Natural killer cell treated with Interleukin-12 subunit alpha and Interleukin-12 subunit beta and Interleukin-15 and Interleukin-18, amount 100 ng/mL, for 72 hours (primary cell): ENCODE data around the gene UTP4. TPM values are rescaled to one million over a fixed set of nuclear protein-coding genes. Genes with fewer than 3 reads are reported as not detected.
"Not testable (repeated sequence)": the region's sequence is repeated elsewhere in the genome, so short reads cannot be mapped to it uniquely, and the experiment has no call there.

ENCODE experiments used
- ATAC-seq, 2 donors: fragments of 150-1000 bp; cut with Tn5 transposase in 1 of 2; sonication (Bioruptor Pico), chemical (Tn5 transposase) in 1 of 2; 2 replicates each; pipeline ENCODE4 v1.10.0; 2021
- DNase-seq: peaks from one replicate; pipeline ENCODE4 v3.0.0; 2022; ENCODE audit warnings: low spot score
- H3K27ac Mint-ChIP-seq, 2 donors: 1 replicate in 1 of 2; 2 replicates in 1 of 2; pipeline ENCODE4 v1.8.0; 2022; ENCODE audit warnings: mixed read lengths in 2 of 2, mild to moderate bottlenecking in 1 of 2, moderate library complexity in 1 of 2
- H3K27me3 Mint-ChIP-seq, 2 donors: 1 replicate in 1 of 2; 2 replicates in 1 of 2; pipeline ENCODE4 v1.8.0; 2022; ENCODE audit warnings: mixed read lengths in 2 of 2
- H3K36me3 Mint-ChIP-seq: one replicate; pipeline ENCODE4 v1.8.0; 2022; ENCODE audit warnings: mixed read lengths
- H3K4me1 Mint-ChIP-seq, 2 donors: 1 replicate in 1 of 2; 2 replicates in 1 of 2; pipeline ENCODE4 v1.8.0; 2022; ENCODE audit warnings: low read depth in 2 of 2, mixed read lengths in 2 of 2, mild to moderate bottlenecking in 1 of 2
- H3K4me3 Mint-ChIP-seq: one replicate; pipeline ENCODE4 v1.8.0; 2022; ENCODE audit warnings: mixed read lengths
- H3K9me3 Mint-ChIP-seq: 2 replicates; pipeline ENCODE4 v1.8.0; 2022; ENCODE audit warnings: mixed read lengths
- total RNA-seq, 2 donors: library from RNA; stranded (reverse); gene quantifications; one replicate each; pipeline ENCODE4 v1.2.3, GENCODE V29; 2022

UTP4 gene
- total RNA-seq, 2 donors from 2014 or later: 72.9 to 92.0 TPM

DNA sequence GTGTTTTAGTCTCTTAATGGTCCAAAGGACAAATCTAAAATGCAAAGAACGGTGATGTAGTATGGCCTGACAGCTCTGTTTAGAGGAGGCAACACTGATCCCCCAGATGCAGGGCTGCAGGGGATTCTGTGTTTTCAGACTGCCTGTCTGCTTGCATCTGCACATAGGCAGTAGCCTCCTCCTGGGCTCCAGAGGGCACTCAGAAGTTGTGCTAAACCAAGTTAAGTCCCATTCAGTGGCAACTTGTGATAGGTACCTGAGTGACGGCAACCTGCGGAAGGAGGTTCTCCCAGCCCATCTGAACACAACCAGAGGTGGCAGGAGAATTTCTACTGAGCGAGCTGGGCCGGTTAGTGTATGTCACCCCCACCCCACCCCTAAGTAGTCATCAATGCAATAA lies 17.1 kb upstream of the UTP4 start:
- no peak overlapping the region for H3K27ac Mint-ChIP-seq
- no peaks in the 10 kb centered on the region for H3K27me3 Mint-ChIP-seq
- H3K36me3 Mint-ChIP-seq: no peaks in the 10 kb centered on the region
- H3K4me1 Mint-ChIP-seq: peaks cover 0 to 3% of the 10 kb centered on the region in 2 donors
- no peak overlapping the region for H3K4me3 Mint-ChIP-seq
- ATAC-seq (no peak), DNase-seq (no peak)
- no peaks in the 10 kb centered on the region for H3K9me3 Mint-ChIP-seq

DNA sequence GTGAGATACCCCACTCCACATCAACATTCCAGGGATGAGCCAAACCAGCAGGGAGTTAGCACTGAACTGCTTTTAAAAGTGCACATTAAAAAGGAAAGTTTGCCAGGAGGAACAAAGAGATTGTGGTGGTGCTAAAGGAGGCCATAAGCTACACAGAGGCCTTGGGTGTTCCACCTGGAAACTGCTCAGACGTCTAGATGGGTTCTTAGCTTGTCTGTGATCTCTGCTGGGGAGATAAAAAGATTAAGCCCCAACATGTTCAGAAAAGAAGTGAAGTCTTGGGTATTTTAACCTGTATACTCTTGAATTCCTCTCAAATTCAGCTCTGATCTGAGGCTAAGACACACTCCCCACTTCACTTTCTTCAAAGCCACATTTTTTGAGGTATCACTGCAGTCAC lies 16.6 kb upstream of the UTP4 start:
- no peak for ATAC-seq
- Mint-ChIP-seq H3K9me3 (no peaks in the 10 kb centered on the region), H3K4me1 (peaks cover 0 to 3% of the 10 kb centered on the region in 2 donors), H3K36me3 (no peaks in the 10 kb centered on the region), H3K27ac (no peak overlapping the region), H3K4me3 (no peak overlapping the region), H3K27me3 (no peaks in the 10 kb centered on the region)
- DNase-seq: no peak

DNA sequence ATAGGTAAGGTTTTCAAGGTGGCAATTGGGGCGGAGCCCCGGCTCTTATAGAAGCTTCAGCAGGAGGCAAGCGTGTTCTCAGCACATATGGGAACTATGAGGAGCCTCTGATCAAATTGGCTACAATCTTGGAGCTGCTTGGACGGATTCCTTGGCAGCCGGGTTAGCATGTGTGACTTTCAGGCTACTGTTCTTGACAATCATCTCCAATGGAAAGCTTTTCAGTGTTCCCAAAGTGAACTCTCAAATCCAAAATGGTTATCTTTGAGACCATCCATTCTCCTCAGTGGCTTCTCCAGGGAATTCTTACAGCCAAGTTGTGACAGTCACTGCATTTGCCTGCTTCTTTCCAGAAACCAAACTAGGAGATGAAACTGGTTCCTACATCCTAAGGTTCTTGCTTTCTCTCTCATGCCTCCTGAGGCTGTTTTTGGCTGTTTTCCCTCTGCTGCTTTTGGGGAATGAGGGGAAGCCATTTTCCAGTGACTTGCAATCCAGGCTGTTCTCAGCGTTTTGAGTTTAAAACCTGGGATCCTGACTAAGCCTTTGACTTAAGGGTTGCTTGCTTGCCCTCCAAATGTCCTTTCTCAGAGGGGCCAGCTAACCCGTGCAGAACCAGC lies 16.1 kb upstream of the UTP4 start:
- H3K4me3 Mint-ChIP-seq: no peak overlapping the region
- H3K27me3 Mint-ChIP-seq: no peaks in the 10 kb centered on the region
- no peak for ATAC-seq
- no peaks in the 10 kb centered on the region for H3K9me3 Mint-ChIP-seq
- no peak overlapping the region for H3K27ac Mint-ChIP-seq
- DNase-seq: no peak
- H3K4me1 Mint-ChIP-seq: peaks cover 0 to 3% of the 10 kb centered on the region in 2 donors
- no peaks in the 10 kb centered on the region for H3K36me3 Mint-ChIP-seq

DNA sequence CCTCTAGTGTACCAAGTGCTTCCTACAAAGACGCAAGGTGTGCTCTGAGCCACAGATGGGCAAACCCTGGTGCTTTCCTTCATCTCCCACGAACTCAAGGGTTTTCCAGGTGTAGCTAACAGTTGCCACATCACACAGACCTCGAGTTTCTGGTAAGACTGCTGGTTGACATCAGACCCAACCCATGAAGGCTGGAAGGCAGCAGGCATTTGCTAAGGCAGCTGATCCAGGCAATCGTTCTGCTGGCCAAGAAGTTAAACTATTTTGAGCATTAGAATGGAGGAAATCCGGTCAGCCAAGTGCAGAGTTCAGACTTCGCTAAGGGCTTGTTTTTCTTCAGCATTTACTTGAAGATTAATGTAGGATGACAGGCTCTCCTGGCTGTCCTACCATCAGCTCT lies 15.5 kb upstream of the UTP4 start:
- Mint-ChIP-seq H3K4me1 (peaks cover 0 to 3% of the 10 kb centered on the region in 2 donors), H3K27ac (no peak overlapping the region)
- no peak for DNase-seq

DNA sequence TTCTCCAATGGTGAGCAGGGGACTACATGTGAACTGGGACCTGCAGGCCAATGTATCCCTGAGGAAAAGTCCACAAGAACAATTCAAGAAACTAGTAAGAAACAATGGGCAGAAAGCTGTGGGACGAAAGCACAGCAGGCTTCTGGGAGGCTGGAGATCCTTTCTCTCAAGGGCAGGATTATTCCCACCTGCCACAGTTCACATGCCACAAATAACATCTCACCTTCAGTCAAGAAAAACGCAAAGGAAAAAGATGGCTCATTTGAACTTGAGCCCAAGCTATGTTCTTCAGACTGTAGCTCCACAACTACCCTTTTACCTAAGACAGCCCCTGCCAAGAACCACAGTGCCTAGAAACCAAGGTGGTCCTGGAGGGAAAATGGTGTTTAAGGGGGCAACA lies 14.0 kb upstream of the UTP4 start:
- Mint-ChIP-seq H3K4me1 (no peaks in the 10 kb centered on the region), H3K27me3 (no peaks in the 10 kb centered on the region), H3K4me3 (no peak overlapping the region), H3K36me3 (no peaks in the 10 kb centered on the region), H3K9me3 (no peaks in the 10 kb centered on the region), H3K27ac (no peak overlapping the region)
- ATAC-seq (no peak), DNase-seq (no peak)

More for the DNA sequence above, 15.5 kb upstream of the UTP4 start:
- no peak overlapping the region for H3K4me3 Mint-ChIP-seq
- no peaks in the 10 kb centered on the region for H3K27me3 Mint-ChIP-seq
- no peak for ATAC-seq
- H3K9me3 Mint-ChIP-seq: no peaks in the 10 kb centered on the region
- no peaks in the 10 kb centered on the region for H3K36me3 Mint-ChIP-seq

DNA sequence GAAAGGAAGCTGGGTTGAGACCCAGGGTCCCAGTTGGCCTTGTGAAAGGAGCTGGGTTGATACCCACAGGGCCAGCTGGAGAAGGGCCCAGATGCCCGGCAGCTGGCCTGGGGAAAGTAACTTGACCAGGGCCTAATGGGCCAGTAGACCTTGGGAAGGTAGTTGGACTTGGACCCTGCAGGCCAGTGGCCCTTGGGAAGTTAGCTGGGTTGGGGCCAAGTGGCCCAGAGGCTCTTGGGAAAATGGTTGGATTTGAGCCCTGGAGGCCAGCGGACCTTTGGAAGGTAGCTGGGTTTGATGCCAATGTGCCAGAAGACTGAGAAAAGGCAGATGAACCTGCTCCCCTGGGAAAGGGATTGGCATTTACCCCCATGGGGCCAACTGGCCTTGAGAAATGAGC lies 13.5 kb upstream of the UTP4 start:
- ATAC-seq (no peak), DNase-seq (no peak)
- Mint-ChIP-seq H3K27ac (no peak overlapping the region), H3K27me3 (no peaks in the 10 kb centered on the region), H3K4me1 (peaks cover 0 to 2% of the 10 kb centered on the region in 2 donors), H3K9me3 (no peaks in the 10 kb centered on the region), H3K4me3 (no peak overlapping the region), H3K36me3 (no peaks in the 10 kb centered on the region)

DNA sequence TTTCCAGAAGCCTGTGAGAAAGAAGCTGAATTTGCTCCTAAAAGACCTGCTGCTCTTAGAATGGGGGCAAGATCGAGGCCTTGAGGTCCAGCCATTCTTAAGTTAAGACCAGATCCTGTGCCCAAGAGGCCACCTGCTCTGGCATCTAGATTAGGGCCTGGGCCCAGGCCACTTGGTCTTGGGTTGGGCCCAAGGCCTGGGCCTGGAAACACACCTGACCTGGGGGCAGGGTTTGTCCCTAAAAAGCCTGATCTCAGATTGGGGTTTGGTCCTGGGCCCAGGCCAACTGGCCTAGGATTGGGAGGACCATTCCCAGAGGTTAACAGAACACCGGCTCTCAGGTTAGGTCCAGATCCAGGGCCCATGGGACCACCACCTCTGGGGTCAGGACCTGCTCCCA lies 12.9 kb upstream of the UTP4 start:
- no peak overlapping the region for H3K4me3 Mint-ChIP-seq
- H3K27me3 Mint-ChIP-seq: no peaks in the 10 kb centered on the region
- ATAC-seq: no peak
- no peaks in the 10 kb centered on the region for H3K9me3 Mint-ChIP-seq
- no peak for DNase-seq
- H3K27ac Mint-ChIP-seq: no peak overlapping the region
- no peaks in the 10 kb centered on the region for H3K36me3 Mint-ChIP-seq
- H3K4me1 Mint-ChIP-seq: peaks cover 0 to 4% of the 10 kb centered on the region in 2 donors

DNA sequence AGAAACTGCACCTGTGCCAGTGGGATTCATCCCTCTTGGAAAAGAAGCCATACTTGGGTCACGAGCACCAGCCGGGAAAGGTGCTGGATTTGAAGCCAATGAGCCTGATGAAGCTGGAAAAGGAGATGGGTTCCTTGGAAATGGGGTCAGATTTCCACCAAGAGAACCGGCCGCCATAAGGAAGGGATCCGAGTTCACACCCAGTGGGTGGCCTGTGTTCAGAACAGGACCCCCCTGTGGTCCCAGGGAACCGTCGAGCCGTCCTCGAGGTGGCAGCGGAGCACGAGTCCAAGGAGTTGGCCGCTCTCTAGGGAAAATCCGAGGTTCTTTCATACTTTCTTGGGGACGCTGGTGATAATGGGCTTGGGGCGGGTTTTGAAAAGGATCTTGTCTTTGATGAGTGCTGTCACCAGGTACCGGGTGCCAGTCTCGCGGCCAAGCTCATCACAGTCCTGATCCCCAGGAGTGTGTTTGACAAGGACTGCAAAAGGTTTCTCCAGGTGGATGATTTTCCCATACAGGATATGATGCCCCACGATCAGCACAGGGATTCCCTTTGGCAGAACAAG lies 12.3 kb upstream of the UTP4 start:
- Mint-ChIP-seq H3K27ac (no peak overlapping the region), H3K4me3 (no peak overlapping the region)
- DNase-seq: no peak

DNA sequence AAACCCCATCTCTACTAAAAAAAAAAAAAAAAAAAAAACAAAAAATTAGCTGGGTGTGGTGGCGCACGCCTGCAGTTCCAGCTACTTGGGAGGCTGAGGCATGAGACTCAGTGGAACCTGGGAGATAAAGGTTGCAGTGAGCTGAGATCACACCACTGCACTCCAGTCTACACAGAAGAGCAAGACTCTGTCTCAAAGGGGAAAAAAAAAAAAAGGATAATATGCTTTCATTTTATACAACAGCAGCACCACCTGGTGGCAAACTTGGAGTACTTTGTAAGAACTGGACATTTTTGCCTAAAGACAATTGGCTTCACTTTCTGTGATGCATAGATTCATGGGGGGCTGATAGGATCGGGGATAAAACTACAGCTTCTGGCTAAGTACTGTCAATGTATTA lies 8.5 kb upstream of the UTP4 start:
- peaks cover 6% of the 10 kb centered on the region for H3K36me3 Mint-ChIP-seq
- no peak overlapping the region for H3K4me3 Mint-ChIP-seq
- H3K27ac Mint-ChIP-seq: no peak overlapping the region
- no peaks in the 10 kb centered on the region for H3K27me3 Mint-ChIP-seq
- H3K9me3 Mint-ChIP-seq: no peaks in the 10 kb centered on the region
- no peak for DNase-seq
- ATAC-seq: peak in 1 of 2 donors; percentile 61
- peaks cover 0 to 6% of the 10 kb centered on the region in 2 donors for H3K4me1 Mint-ChIP-seq

More for the DNA sequence above, 12.3 kb upstream of the UTP4 start:
- Mint-ChIP-seq H3K36me3 (no peaks in the 10 kb centered on the region), H3K4me1 (peaks cover 0 to 4% of the 10 kb centered on the region in 2 donors), H3K27me3 (no peaks in the 10 kb centered on the region), H3K9me3 (no peaks in the 10 kb centered on the region)
- no peak for ATAC-seq

DNA sequence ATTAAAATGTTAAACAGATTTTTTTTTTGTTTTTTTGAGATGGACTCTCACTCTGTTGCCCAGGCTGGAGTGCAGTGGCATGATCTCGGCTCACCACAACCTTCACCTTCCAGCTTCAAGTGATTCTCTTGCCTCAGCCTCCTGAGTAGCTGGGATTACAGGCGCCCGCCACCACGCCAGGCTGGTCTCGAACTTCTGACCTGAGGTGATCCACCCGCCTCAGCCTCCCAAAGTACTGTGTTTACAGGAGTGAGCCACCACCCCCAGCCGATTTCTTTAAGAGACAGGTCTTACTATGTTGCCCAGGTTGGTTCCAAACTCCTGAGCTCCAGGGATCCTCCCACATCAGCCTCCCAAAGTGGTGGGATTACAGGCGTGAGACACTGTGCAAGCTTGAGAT lies 8.0 kb upstream of the UTP4 start:
- ATAC-seq, H3K27me3 Mint-ChIP-seq, H3K36me3 Mint-ChIP-seq, H3K27ac Mint-ChIP-seq, H3K4me3 Mint-ChIP-seq, H3K9me3 Mint-ChIP-seq, DNase-seq, H3K4me1 Mint-ChIP-seq: not testable (repeated sequence)

DNA sequence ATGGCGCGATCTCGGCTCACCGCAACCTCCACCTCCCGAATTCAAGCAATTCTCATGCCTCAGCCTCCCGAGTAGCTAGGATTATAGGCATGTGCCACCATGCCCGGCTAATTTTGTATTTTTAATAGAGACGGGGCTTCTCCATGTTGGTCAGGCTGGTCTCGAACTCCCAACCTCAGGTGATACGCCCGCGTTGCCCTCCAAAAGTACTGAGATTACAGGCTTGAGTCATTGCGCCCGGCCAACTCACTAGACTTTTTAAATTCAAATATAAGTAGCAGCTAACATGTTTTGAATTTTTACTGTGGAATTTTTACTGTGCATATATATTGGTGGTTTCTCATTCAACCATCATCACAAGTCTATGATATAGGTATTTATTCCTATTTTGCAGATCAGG lies 7.5 kb upstream of the UTP4 start:
- H3K27ac Mint-ChIP-seq: peak overlapping the region in 1 of 2 donors; percentile 50
- not testable (repeated sequence) for H3K36me3 Mint-ChIP-seq, H3K9me3 Mint-ChIP-seq, H3K4me3 Mint-ChIP-seq, ATAC-seq, H3K27me3 Mint-ChIP-seq, DNase-seq
- peaks cover 0 to 10% of the 10 kb centered on the region in 2 donors for H3K4me1 Mint-ChIP-seq

DNA sequence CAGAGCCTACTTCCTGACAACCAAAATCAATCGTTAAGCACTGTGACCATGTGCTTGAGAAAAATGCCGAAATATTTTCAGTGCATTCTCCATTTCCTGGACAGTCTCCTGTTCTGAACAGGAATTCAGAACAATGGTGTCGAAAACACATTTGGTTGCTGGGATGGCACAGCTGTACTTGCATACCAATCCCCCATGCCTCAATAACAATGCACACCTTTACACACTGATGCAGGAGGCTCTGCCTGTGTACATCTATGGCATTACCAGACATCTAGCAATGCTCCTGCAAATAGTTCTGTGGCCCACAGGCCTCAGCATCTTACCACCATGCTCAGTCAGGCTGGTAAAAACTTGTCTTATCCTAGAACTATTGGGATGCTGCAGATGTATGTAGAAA lies 6.2 kb upstream of the UTP4 start:
- H3K27ac Mint-ChIP-seq: no peak overlapping the region

DNA sequence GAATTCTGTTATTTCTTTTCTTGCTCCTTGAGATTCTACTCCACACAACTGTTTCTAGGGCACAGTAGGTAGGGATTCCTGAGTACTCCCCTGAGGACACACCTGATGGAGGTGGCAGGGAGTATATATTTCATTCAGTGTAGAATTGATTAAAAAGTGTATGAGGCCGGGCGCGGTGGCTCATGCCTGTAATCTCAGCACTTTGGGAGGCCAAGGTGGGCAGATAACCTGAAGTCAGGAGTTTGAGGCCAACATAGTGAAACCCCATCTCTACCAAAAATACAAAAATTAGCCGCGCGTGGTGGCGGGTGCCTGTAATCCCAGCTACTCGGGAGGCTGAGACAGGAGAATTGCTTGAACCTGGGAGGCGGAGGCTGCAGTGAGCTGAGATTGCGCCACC lies 5.6 kb upstream of the UTP4 start:
- not testable (repeated sequence) for H3K27me3 Mint-ChIP-seq, ATAC-seq, H3K9me3 Mint-ChIP-seq, DNase-seq, H3K36me3 Mint-ChIP-seq, H3K4me3 Mint-ChIP-seq
- Mint-ChIP-seq H3K27ac (peak overlapping the region; percentile 24 to 54), H3K4me1 (peaks cover 15 to 25% of the 10 kb centered on the region in 2 donors)

More for the DNA sequence above, 6.2 kb upstream of the UTP4 start:
- H3K27me3 Mint-ChIP-seq: no peaks in the 10 kb centered on the region
- ATAC-seq: no peak
- no peaks in the 10 kb centered on the region for H3K9me3 Mint-ChIP-seq
- peaks cover 6% of the 10 kb centered on the region for H3K36me3 Mint-ChIP-seq
- no peak overlapping the region for H3K4me3 Mint-ChIP-seq
- H3K4me1 Mint-ChIP-seq: peaks cover 9 to 19% of the 10 kb centered on the region in 2 donors
- DNase-seq: no peak

DNA sequence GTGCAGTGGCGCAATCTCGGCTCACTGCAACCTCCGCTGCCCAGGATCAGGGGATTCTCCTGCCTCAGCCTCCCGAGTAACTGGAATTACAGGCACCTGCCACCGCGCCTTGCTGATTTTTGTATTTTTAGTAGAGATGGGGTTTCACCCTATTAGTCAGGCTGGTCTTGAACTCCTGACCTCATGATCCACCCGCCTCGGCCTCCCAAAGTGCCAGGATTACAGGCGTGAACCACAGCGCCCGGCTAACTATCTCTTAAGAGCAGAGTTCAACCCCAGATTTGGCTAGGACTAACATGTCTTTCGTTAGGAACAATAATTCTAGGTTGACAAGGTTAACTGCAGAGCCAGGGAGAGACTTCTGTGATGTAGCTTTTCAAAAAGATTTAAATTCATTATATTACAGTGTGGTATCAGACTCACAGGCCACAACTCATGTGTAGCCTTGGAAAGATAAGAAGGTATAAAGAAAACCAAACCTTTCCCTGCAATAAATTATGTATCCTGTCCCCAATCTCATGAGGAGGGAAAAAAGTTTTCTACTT lies 4.4 kb upstream of the UTP4 start:
- Mint-ChIP-seq H3K27me3 (no peaks in the 10 kb centered on the region), H3K4me1 (peaks cover 16 to 31% of the 10 kb centered on the region in 2 donors), H3K4me3 (no peak overlapping the region), H3K27ac (no peak overlapping the region), H3K9me3 (no peaks in the 10 kb centered on the region), H3K36me3 (peaks cover 6% of the 10 kb centered on the region)
- ATAC-seq (no peak), DNase-seq (no peak)
